Right cardiac atrium (tissue), 5 donors: ENCODE measurements around the gene PLXDC1. TPM values are rescaled to one million over a fixed set of nuclear protein-coding genes. Genes with fewer than 3 reads are reported as not detected.

Experiments used
- ATAC-seq, 2 donors: fragments of 200-7000 bp; cut with Tn5 transposase; one replicate each; pipeline versions ENCODE4 v1.8.0 to v1.9.1; 2020; ENCODE audit warnings: moderate library complexity in 2 of 2, mild to moderate bottlenecking in 1 of 2
- DNase-seq, 3 donors: peaks; one replicate each; pipeline ENCODE4 v3.0.0-alpha.2; 2020
- H3K27ac ChIP-seq: one replicate; pipeline ENCODE4 v1.5.1; 2013; ENCODE audit warnings: mild to moderate bottlenecking, low read length, control low read depth, moderate library complexity
- H3K27me3 ChIP-seq: one replicate; pipeline ENCODE4 v1.6.1; 2013; ENCODE audit not compliant: control insufficient read depth, insufficient read depth
- H3K4me1 ChIP-seq: one replicate; pipeline ENCODE4 v1.6.1; 2013; ENCODE audit warnings: low read length; ENCODE audit not compliant: control insufficient read depth, insufficient read depth
- H3K4me3 ChIP-seq: one replicate; pipeline ENCODE4 v1.5.1; 2013; ENCODE audit warnings: low read length, control low read depth
- H3K9me3 ChIP-seq: one replicate; pipeline ENCODE4 v1.6.1; 2013; ENCODE audit warnings: low read length; ENCODE audit not compliant: control insufficient read depth
- WGBS: extraction: QIAGEN DNeasy Blood & Tissue Kit; methylation state at CpG from one replicate; pipeline ENCODE4 v1.1.7; 2013; 5-methylcytosine and 5-hydroxymethylcytosine counted together
- intact Hi-C, 4 donors: fragments of 100-400 bp; cut with DNase I; formaldehyde crosslinking; loops; one replicate each; pipeline versions ENCODE4 v1.11.0 to v1.14.0; 2022 to 2023
- polyA plus RNA-seq: library from polyadenylated mRNA; stranded (reverse); fragments of 200-250 nt; gene quantifications from one replicate; pipeline ENCODE4 v1.2.3, GENCODE V29; 2013
- total RNA-seq, 4 donors: library from RNA; stranded (reverse); fragmentation: NEBNext Ultra II Directional; extraction: Animal tissue kit (Norgen Biotek cat#: 25700); gene quantifications; one replicate each; pipeline ENCODE4 v1.2.1, GENCODE V29; 2021
- donor health status: healthy with polysubstance abuse.
- donor health status: DM: no; HTN: yes; CAD: no.
- donor health status: DM: no; HTN: no; CAD: no.
- donor health status: DM: no; HTN: yes; CAD: no; lungs with severe emphysema.
- donor health status: DM: yes; HTN: yes; CAD: no.

Gene PLXDC1
- total and polyA plus RNA-seq, 5 donors: 4.4 to 14.6 (median 6.9) TPM

- ATAC-seq: no peak
- H3K4me1 ChIP-seq: peaks cover 5% of the 10 kb centered on the region
- intact Hi-C loops: no loop called here
Observed at GRCh38 chr17:39097150-39097519, 54.3 kb downstream of the PLXDC1 start.

DNA sequence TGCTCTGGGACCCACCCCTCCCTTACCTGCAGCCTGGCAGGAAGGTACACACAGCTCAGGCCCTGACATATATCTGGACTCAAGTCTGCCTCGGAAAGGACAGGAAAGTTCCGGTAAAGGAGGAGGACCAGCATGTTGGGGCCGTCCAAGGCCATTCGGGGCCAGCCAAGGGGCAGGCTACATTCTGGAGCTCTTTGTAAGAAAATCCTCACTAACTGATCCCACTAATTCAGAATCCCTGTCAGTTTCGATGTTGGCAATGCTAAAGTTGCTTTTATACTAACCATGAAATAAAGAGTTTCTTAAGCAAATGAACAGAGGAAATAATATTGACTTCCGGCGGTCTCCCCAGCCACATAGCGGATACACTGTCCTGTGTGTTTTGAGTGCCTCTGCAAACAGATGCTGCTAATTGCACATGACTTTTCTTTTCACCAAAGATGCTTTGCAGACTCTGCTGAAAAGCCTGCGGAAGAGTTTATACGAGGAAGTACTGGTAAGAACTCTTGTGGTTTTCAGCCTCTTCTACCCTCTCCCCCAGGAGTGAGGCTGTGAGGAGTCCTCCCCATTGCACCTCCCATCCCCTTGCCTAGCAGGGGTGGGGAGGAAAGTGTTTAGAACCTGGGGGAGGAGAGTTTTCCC, 54.8 kb downstream of the PLXDC1 start:
- 43% methylated on average over 10 of the region's 10 CpGs for WGBS
- Histone ChIP-seq H3K4me1 (peaks cover 5% of the 10 kb centered on the region), H3K27me3 (no peaks in the 10 kb centered on the region), H3K27ac (peak overlapping the region; percentile 38), H3K9me3 (no peaks in the 10 kb centered on the region), H3K4me3 (no peak overlapping the region)
- ATAC-seq (peak; percentile 16 to 44), DNase-seq (peak in 2 of 3 donors; percentile 70 to 74)
- intact Hi-C loops: no loop called here

More at GRCh38 chr17:39097150-39097519, 54.3 kb downstream of the PLXDC1 start:
- DNase-seq: no peak
- H3K9me3 ChIP-seq: no peaks in the 10 kb centered on the region
- 86% methylated on average over 2 of the region's 2 CpGs for WGBS
- H3K4me3 ChIP-seq: no peak overlapping the region
- no peaks in the 10 kb centered on the region for H3K27me3 ChIP-seq
- H3K27ac ChIP-seq: no peak overlapping the region

DNA sequence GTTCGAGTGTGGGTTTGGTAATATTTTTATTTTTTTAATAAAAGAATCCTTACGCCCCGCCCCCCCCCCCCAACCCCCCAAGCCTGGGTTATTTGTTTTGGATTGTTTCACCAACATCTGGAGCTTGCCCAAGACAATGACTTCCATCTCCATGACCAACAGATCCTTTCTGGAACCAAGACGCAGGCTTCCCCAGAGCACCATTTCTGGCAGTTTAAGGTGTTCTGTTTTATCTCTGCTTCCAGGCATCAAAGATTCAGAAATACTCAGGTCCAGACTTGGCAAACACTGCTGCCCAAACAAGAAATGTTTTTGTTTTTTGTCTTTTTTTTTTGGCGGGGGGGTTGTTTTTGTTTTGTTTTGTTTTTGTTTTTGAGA, 56.1 kb downstream of the PLXDC1 start:
- Histone ChIP-seq H3K4me1 (peaks cover 5% of the 10 kb centered on the region), H3K9me3 (no peaks in the 10 kb centered on the region), H3K4me3 (no peak overlapping the region), H3K27me3 (no peaks in the 10 kb centered on the region), H3K27ac (no peak overlapping the region)
- 46% methylated on average over 5 of the region's 5 CpGs for WGBS
- peak in 1 of 3 donors; percentile 27 for DNase-seq
- intact Hi-C loops: no loop called here
- ATAC-seq: peak in 1 of 2 donors; percentile 30

DNA sequence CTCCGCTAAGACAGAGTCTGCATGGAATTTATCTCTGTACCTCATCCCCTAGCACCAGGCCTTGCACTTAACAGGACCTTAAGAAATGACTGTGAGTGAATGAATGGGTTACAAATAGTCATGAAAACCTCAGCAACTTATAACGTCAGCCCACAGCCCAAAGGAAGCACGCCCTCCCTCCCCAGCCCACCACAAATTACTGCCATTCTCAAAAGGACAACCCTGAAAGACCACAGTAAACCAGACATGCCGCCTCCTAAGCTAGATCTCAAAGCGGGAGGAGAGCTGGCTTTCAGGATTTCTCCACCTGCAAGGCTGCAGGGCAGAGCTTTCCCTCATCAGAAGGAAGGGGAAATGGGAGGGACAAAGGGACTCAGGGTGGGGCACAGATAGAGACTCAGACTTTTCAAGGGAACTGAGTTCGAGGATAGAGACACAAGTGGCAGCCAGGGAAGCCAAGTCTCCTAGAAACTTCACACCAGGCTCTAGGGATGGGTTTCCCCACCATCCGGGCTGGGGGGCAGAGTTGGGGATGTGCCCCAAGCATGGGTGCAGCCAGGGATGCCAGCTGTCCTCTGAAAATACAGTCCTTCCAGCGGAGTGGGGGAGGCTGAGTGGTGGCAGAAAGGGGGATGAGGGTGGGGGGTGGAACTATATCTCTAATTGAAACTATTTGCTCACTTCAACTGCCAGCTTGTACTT, 56.7 kb downstream of the PLXDC1 start:
- no peak overlapping the region for H3K4me3 ChIP-seq
- peaks cover 5% of the 10 kb centered on the region for H3K4me1 ChIP-seq
- intact Hi-C loops: no loop called here
- no peaks in the 10 kb centered on the region for H3K27me3 ChIP-seq
- H3K9me3 ChIP-seq: no peaks in the 10 kb centered on the region
- DNase-seq (peak in 1 of 3 donors; percentile 55), ATAC-seq (peak in 1 of 2 donors; percentile 30)
- 53% methylated on average over 8 of the region's 8 CpGs for WGBS
- H3K27ac ChIP-seq: no peak overlapping the region

DNA sequence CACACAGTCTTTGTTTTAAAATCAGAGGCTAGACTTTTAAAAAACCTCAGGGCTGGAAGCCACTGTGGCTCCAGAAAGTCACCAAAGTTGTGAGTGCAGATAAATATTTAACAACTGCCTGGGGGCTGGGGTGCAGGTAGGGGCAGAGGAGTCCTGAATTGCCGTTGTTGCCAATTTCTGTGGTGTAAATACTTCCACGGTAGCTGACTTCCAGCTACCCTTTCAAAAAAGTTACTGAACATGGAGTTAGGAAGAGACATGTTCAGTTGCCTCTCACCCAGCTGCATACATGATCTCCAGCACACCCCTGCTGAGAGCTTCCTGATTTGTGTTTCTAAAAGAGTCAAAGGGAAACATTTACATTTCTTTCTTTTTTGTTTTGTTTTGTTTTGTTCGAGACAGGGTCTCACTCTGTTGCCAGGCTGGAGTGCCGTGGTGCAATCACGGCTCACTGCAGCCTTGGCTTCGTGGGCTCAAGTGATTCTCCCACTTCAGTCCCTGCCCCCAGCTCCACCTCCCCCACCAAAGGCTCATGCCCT, 58.7 kb downstream of the PLXDC1 start:
- H3K9me3 ChIP-seq: no peaks in the 10 kb centered on the region
- no peak overlapping the region for H3K27ac ChIP-seq
- H3K4me1 ChIP-seq: peaks cover 5% of the 10 kb centered on the region
- no peak for ATAC-seq
- no peaks in the 10 kb centered on the region for H3K27me3 ChIP-seq
- intact Hi-C loops: no loop called here
- H3K4me3 ChIP-seq: no peak overlapping the region
- 61% methylated on average over 6 of the region's 6 CpGs for WGBS
- DNase-seq: peak in 1 of 3 donors; percentile 28

DNA sequence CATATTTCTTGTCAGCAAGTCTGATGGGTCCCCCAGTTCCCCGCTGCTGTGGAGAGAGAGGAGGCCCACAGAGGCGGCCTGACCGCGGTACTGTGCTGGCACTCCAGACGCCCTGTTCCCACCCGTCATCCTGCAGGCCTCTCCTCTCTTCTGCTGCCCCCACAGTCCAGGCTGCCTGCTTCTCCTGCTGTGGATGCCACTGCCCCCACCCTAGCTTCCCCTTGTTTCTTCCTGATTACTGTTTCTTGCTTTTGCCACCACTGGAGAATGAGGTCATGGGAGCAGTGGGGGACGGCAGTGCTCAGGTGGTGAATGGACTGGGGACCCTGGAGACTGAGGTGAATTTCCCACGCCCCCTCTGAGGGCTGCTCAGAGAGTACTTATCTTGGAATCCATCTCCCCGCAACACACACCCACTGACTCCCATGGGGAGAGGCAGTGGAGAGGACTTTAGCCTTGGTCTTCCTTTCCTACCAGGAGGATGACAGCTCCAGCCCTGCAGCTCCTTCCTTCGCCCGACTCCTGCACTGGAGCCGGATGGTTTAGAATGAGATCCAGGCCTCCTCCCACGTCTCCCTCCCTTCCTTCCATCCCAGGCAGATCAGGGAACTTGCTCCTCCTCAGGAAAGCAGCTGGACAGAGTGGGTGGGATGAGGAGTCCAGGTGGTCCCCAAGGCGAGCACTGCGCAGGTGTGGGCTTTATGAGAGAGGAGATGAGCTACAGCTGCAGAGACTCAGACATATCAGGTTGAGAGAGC, 60.4 kb downstream of the PLXDC1 start:
- Histone ChIP-seq H3K27ac (no peak overlapping the region), H3K27me3 (no peaks in the 10 kb centered on the region), H3K4me1 (peaks cover 5% of the 10 kb centered on the region), H3K4me3 (no peak overlapping the region), H3K9me3 (no peaks in the 10 kb centered on the region)
- intact Hi-C loops: no loop called here
- no peak for ATAC-seq
- WGBS: 69% methylated on average over 15 of the region's 15 CpGs
- peak in 2 of 3 donors; percentile 16 to 36 for DNase-seq

- intact Hi-C loops: no loop called here
- DNase-seq (peak in 2 of 3 donors; percentile 4 to 21), ATAC-seq (no peak)
- no peaks in the 10 kb centered on the region for H3K9me3 ChIP-seq
- peaks cover 5% of the 10 kb centered on the region for H3K4me1 ChIP-seq
- WGBS: 95% methylated on average over 9 of the region's 9 CpGs
- H3K4me3 ChIP-seq: no peak overlapping the region
- H3K27me3 ChIP-seq: no peaks in the 10 kb centered on the region
- no peak overlapping the region for H3K27ac ChIP-seq
Observed at GRCh38 chr17:39090400-39090799, 61.0 kb downstream of the PLXDC1 start.

DNA sequence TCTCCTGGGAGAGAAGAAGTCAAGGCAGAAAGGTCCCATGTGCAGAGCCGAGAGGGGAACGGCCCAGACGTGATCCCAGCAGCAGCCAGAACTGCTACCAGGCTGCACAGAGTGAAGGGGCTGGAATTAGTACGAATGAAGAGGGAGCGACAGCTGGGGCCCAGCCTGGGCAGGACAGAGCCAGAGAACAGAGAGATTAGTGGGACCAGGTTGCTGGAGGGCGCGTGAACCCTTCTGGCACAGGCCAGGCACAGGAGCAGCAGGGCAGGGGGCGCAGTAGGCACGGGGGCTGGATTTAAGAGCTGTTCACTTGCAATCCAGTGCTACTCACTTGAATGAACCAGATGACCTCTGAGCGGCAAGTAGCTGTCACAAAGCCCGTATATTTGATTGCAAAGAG, 66.9 kb downstream of the PLXDC1 start:
- peaks cover 7% of the 10 kb centered on the region for H3K4me1 ChIP-seq
- no peaks in the 10 kb centered on the region for H3K9me3 ChIP-seq
- H3K4me3 ChIP-seq: no peak overlapping the region
- 67% methylated on average over 11 of the region's 11 CpGs for WGBS
- no peak for ATAC-seq
- no peaks in the 10 kb centered on the region for H3K27me3 ChIP-seq
- DNase-seq: peak in 1 of 3 donors; percentile 19
- no peak overlapping the region for H3K27ac ChIP-seq
- intact Hi-C loops: loop anchor here in 1 of 4 donors (5.0 kb wide), 1 partner anchor 68 kb away; the partner anchor contains the start of gene PLXDC1

DNA sequence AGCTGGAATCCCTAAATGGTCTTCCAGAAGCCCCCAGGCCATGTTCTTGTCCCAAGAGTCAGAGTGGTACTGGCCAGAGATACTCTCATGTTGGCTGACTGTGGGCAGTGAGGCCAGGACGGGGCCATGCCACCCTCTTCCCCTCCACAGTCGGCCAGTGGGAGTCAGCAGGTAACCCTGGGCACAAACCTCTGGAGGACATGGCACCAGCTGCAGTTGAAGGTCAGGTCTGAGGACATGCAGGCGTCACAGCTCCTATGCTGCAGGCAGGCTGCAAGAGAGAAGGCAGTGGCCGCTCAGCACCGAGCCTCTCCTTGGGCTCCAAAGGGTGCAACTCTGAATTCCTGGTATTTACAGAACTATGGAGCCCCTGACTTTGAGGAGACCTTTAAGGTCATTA, 68.2 kb downstream of the PLXDC1 start:
- H3K4me1 ChIP-seq: peaks cover 7% of the 10 kb centered on the region
- H3K9me3 ChIP-seq: no peaks in the 10 kb centered on the region
- intact Hi-C loops: loop anchor here in 1 of 4 donors (5.0 kb wide), 1 partner anchor 69 kb away; the partner anchor contains the start of gene PLXDC1
- H3K4me3 ChIP-seq: no peak overlapping the region
- DNase-seq: peak in 1 of 3 donors; percentile 30
- WGBS: 76% methylated on average over 5 of the region's 5 CpGs
- ATAC-seq: peak in 1 of 2 donors; percentile 2
- peak overlapping the region; percentile 48 for H3K27ac ChIP-seq
- no peaks in the 10 kb centered on the region for H3K27me3 ChIP-seq

- 30% methylated on average over 1 of the region's 1 CpG for WGBS
- Histone ChIP-seq H3K4me3 (no peak overlapping the region), H3K27ac (no peak overlapping the region), H3K9me3 (no peaks in the 10 kb centered on the region), H3K27me3 (no peaks in the 10 kb centered on the region), H3K4me1 (peaks cover 7% of the 10 kb centered on the region)
- intact Hi-C loops: loop anchor here in 1 of 4 donors (5.0 kb wide), 1 partner anchor 70 kb away; the partner anchor contains the start of gene PLXDC1
- peak; percentile 86 to 87 for ATAC-seq
- DNase-seq: no peak
Observed at GRCh38 chr17:39082482-39082881, 69.0 kb downstream of the PLXDC1 start.
